Sigmoid colon (tissue), 3 donors: ENCODE data around the gene ZNF189.

Experiments
- POLR2A ChIP-seq, 2 donors: fragments of 450-650 bp; IDR thresholded peaks; one replicate each; pipeline ENCODE4 v1.6.1; 2016; ENCODE audit warnings: antibody characterized with exemption in 2 of 2, mild to moderate bottlenecking in 2 of 2, moderate library complexity in 2 of 2
- TF ChIP-seq, protein P1 (sequence below), 4 experiments: fragments of 450-650 bp in 3 of 4; fragments of 200-600 bp in 1 of 4; IDR thresholded peaks; one replicate each; pipeline ENCODE4 v1.5.1; 2016 to 2019; ENCODE audit warnings: antibody characterized with exemption in 4 of 4, mild to moderate bottlenecking in 3 of 4, moderate library complexity in 2 of 4

DNA sequence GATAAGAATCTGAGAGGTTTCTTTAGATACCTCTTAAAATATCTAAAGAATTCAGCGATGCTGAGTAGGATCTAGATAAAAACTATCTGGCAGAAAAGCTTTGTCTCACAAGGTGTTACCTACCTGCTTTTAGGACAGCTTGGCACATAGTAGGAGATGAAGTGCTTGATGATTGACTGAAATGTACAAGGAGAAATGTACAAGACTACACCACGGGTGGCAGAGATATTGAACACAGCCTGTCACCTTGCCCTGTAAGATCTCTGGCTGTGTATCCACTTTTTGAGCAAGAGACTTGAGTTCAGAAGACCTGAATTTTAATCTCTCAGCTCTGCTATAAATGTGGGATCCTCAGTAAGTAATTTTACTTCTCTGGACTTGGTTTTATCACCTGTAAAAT, 21.2 kb downstream of the ZNF189 start:
- TF ChIP-seq, protein P1, sequence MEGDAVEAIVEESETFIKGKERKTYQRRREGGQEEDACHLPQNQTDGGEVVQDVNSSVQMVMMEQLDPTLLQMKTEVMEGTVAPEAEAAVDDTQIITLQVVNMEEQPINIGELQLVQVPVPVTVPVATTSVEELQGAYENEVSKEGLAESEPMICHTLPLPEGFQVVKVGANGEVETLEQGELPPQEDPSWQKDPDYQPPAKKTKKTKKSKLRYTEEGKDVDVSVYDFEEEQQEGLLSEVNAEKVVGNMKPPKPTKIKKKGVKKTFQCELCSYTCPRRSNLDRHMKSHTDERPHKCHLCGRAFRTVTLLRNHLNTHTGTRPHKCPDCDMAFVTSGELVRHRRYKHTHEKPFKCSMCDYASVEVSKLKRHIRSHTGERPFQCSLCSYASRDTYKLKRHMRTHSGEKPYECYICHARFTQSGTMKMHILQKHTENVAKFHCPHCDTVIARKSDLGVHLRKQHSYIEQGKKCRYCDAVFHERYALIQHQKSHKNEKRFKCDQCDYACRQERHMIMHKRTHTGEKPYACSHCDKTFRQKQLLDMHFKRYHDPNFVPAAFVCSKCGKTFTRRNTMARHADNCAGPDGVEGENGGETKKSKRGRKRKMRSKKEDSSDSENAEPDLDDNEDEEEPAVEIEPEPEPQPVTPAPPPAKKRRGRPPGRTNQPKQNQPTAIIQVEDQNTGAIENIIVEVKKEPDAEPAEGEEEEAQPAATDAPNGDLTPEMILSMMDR (IDR thresholded peaks at IDR 0.05), result no peak
- no peak for TF ChIP-seq POLR2A (IDR thresholded peaks at IDR 0.05)
